Inflammatory macrophage (primary cell): ENCODE data around the gene C3orf18.
A peak's percentile ranks its signal among the peaks of the same experiment; 100 is the strongest.

Experiments
- DNase-seq, 2 donors: peaks; one replicate each; pipeline ENCODE4 v3.0.0-alpha.2; 2020 to 2022

C3orf18 gene

GRCh38 chr3:50603261-50604109 lies 35.9 kb upstream of the C3orf18 start:
- DNase-seq: no peak

GRCh38 chr3:50602595-50603191 lies 35.1 kb upstream of the C3orf18 start:
- DNase-seq: no peak

GRCh38 chr3:50600841-50601591 lies 33.5 kb upstream of the C3orf18 start:
- DNase-seq: peak; percentile 96 to 97

- DNase-seq: peak; percentile 33 to 53
These were observed 32.7 kb upstream of the C3orf18 start for GRCh38 chr3:50600141-50600753.

GRCh38 chr3:50599716-50600118 lies 32.2 kb upstream of the C3orf18 start:
- DNase-seq: no peak

- no peak for DNase-seq
These were observed 31.7 kb upstream of the C3orf18 start for GRCh38 chr3:50599115-50599715.

- no peak for DNase-seq
These were observed 26.8 kb upstream of the C3orf18 start for GRCh38 chr3:50594253-50594785.

GRCh38 chr3:50592568-50592967 lies 25.0 kb upstream of the C3orf18 start:
- peak; percentile 80 to 84 for DNase-seq

- DNase-seq: peak; percentile 69 to 89
These were observed 23.7 kb upstream of the C3orf18 start for GRCh38 chr3:50591196-50591741.

GRCh38 chr3:50588759-50589433 lies 21.3 kb upstream of the C3orf18 start:
- no peak for DNase-seq

GRCh38 chr3:50587806-50588758 lies 20.5 kb upstream of the C3orf18 start:
- peak in 1 of 2 donors; percentile 16 for DNase-seq

GRCh38 chr3:50587373-50587772 lies 19.8 kb upstream of the C3orf18 start:
- DNase-seq: no peak

- no peak for DNase-seq
These were observed 19.2 kb upstream of the C3orf18 start for GRCh38 chr3:50586763-50587070.

GRCh38 chr3:50585919-50586762 lies 18.6 kb upstream of the C3orf18 start:
- DNase-seq: peak in 1 of 2 donors; percentile 25

- DNase-seq: peak in 1 of 2 donors; percentile 22
These were observed 16.8 kb upstream of the C3orf18 start for GRCh38 chr3:50584391-50584790.

GRCh38 chr3:50583897-50584296 lies 16.4 kb upstream of the C3orf18 start:
- no peak for DNase-seq

- no peak for DNase-seq
These were observed 14.5 kb upstream of the C3orf18 start for GRCh38 chr3:50582083-50582482.

GRCh38 chr3:50581459-50581842 lies 13.9 kb upstream of the C3orf18 start:
- no peak for DNase-seq
